GM12878 (cell line): ENCODE data around the gene EDNRA. TPM values are rescaled to one million over a fixed set of nuclear protein-coding genes. Genes with fewer than 3 reads are reported as not detected.

Experiments
- ATAC-seq: fragments of 200-7000 bp; cut with Tn5 transposase; 3 replicates; pipeline ENCODE4 v1.9.1; 2020; ENCODE audit warnings: mild to moderate bottlenecking, moderate library complexity
- BruUV-seq: library from RNA; stranded (reverse); fragments of 400-500 nt; replicated peaks from 2 replicates; lab custom pipeline; 2021; lab: Mats Ljungman, UMichigan
- CTCF ChIA-PET: fragments of 300-600 bp; sonication (Branson Sonifier 250); formaldehyde crosslinking; extraction: SDS; loops from one replicate; lab custom pipeline; 2021; ENCODE audit warnings: inconsistent platforms; lab: Yijun Ruan, JAX
- POLR2A ChIA-PET: fragments of 350-600 bp; formaldehyde crosslinking; extraction: SDS; loops from one replicate; lab custom pipeline; 2021; ENCODE audit warnings: inconsistent platforms; lab: Charles Lee
- RAD21 ChIA-PET: fragments of 300-600 bp; sonication (Branson Sonifier 250); formaldehyde crosslinking; loops from one replicate; lab custom pipeline; 2023; ENCODE audit warnings: antibody characterized with exemption; ENCODE audit not compliant: unreplicated experiment; lab: Charles Lee
- SMC1A ChIA-PET: fragments of 300-600 bp; sonication (Branson Sonifier 250); formaldehyde crosslinking; loops from one replicate; lab custom pipeline; 2023; ENCODE audit not compliant: unreplicated experiment, uncharacterized antibody; lab: Charles Lee
- DNase-seq: peaks from one replicate; pipeline ENCODE4 v3.0.0-alpha.2; 2011; ENCODE audit warnings: low read depth, low spot score
- FAIRE-seq: peaks from 3 replicates; lab custom pipeline; 2011; peaks lifted over from hg19 to GRCh38; lab: Jason Lieb, UNC
- H2AFZ ChIP-seq: 2 replicates; pipeline ENCODE4 v1.6.0; 2011; ENCODE audit warnings: low read depth, low read length, control low read depth; ENCODE audit not compliant: control insufficient read depth
- H3K27ac ChIP-seq: 2 replicates; pipeline ENCODE4 v1.5.1; 2011; ENCODE audit warnings: control low read depth; ENCODE audit not compliant: control insufficient read depth, insufficient read depth
- H3K27me3 ChIP-seq, 2 experiments: replicated peaks in 1 of 2; 2 replicates each; pipeline versions ENCODE4 v1.6.0 to v1.6.1; 2011; ENCODE audit warnings: low read length in 1 of 2; ENCODE audit not compliant: control insufficient read depth in 2 of 2, insufficient read depth in 2 of 2
- H3K36me3 ChIP-seq, 2 experiments: 2 replicates each; pipeline ENCODE4 v1.5.1; 2011; ENCODE audit warnings: low read length in 1 of 2; ENCODE audit not compliant: control insufficient read depth in 2 of 2, insufficient read depth in 2 of 2
- H3K4me1 ChIP-seq: 2 replicates; pipeline ENCODE4 v1.6.1; 2011; ENCODE audit warnings: mild to moderate bottlenecking, low read length, moderate library complexity, mixed read lengths; ENCODE audit not compliant: control insufficient read depth, insufficient read depth
- H3K4me2 ChIP-seq: 2 replicates; pipeline ENCODE4 v1.6.0; 2011; ENCODE audit warnings: control low read depth; ENCODE audit not compliant: control insufficient read depth, insufficient read depth
- H3K4me3 ChIP-seq: fragments of 200-600 bp; sonication (generic); 2 replicates; pipeline ENCODE4 v1.5.1; 2016
- H3K79me2 ChIP-seq: 2 replicates; pipeline ENCODE4 v1.6.0; 2011; ENCODE audit warnings: low read length; ENCODE audit not compliant: control insufficient read depth, insufficient read depth
- H3K9ac ChIP-seq: 2 replicates; pipeline ENCODE4 v1.8.0; 2011; ENCODE audit warnings: low read length, control low read depth, mixed read lengths; ENCODE audit not compliant: control insufficient read depth, insufficient read depth
- H3K9me3 ChIP-seq: replicated peaks from 3 replicates; pipeline ENCODE4 v1.5.1; 2011; ENCODE audit warnings: mild to moderate bottlenecking, low read length; ENCODE audit not compliant: control insufficient read depth, insufficient read depth
- H4K20me1 ChIP-seq: 2 replicates; pipeline ENCODE4 v1.6.0; 2011; ENCODE audit not compliant: control insufficient read depth, insufficient read depth
- CEBPB ChIP-seq, 2 experiments: fragments of 150-350 bp in 1 of 2; IDR thresholded peaks; 2 replicates each; pipeline ENCODE4 v1.6.1; 2012 to 2014; ENCODE audit warnings: low read depth in 2 of 2, low read length in 2 of 2, borderline replicate concordance in 1 of 2, inconsistent platforms in 1 of 2
- HDAC6 ChIP-seq: fragments of 200-600 bp; sonication (generic); IDR thresholded peaks from one replicate; pipeline ENCODE4 v1.8.0; 2017; ENCODE audit warnings: antibody characterized with exemption; ENCODE audit not compliant: unreplicated experiment
- IRF4 ChIP-seq: IDR thresholded peaks from 2 replicates; pipeline ENCODE4 v1.6.1; 2011; ENCODE audit warnings: low read depth, low read length
- MLLT1 ChIP-seq: fragments of 450-650 bp; IDR thresholded peaks from 2 replicates; pipeline ENCODE4 v1.6.1; 2016; ENCODE audit warnings: mild to moderate bottlenecking
- NFIC ChIP-seq: IDR thresholded peaks from 2 replicates; pipeline ENCODE4 v1.6.1; 2012; ENCODE audit warnings: low read depth, mild to moderate bottlenecking, inconsistent platforms, low read length, moderate library complexity
- NFYA ChIP-seq: IDR thresholded peaks from 2 replicates; pipeline ENCODE4 v1.6.1; 2011; ENCODE audit warnings: low read depth, mild to moderate bottlenecking, low read length, improper control_type of control experiment, borderline replicate concordance
- POU2F2 ChIP-seq: IDR thresholded peaks from 3 replicates; pipeline ENCODE4 v1.6.1; 2011; ENCODE audit warnings: low read depth, mild to moderate bottlenecking, low read length, borderline replicate concordance
- RAD21 ChIP-seq: IDR thresholded peaks from 2 replicates; pipeline ENCODE4 v1.6.1; 2011; ENCODE audit warnings: mild to moderate bottlenecking, low read depth, low read length, moderate library complexity; ENCODE audit not compliant: insufficient read depth
- RB1 ChIP-seq: fragments of 450-650 bp; formaldehyde crosslinking; IDR thresholded peaks from 2 replicates; pipeline ENCODE4 v1.6.1; 2017; ENCODE audit warnings: mild to moderate bottlenecking, borderline replicate concordance
- RBBP5 ChIP-seq: fragments of 200-600 bp; sonication (generic); conservative IDR thresholded peaks from 2 replicates; pipeline ENCODE4 v1.6.1; 2016
- RFX5 ChIP-seq: IDR thresholded peaks from 2 replicates; pipeline ENCODE4 v1.6.1; 2011; ENCODE audit warnings: low read depth, low read length, improper control_type of control experiment
- SIX5 ChIP-seq: IDR thresholded peaks from 2 replicates; pipeline ENCODE4 v1.6.1; 2011; ENCODE audit warnings: mild to moderate bottlenecking, low read depth, low read length, moderate library complexity; ENCODE audit not compliant: severe bottlenecking
- SKIL ChIP-seq: fragments of 450-650 bp; IDR thresholded peaks from 2 replicates; pipeline ENCODE4 v1.6.1; 2017; ENCODE audit warnings: mild to moderate bottlenecking, low read depth, inconsistent platforms; ENCODE audit not compliant: poor library complexity, severe bottlenecking
- SMAD5 ChIP-seq: IDR thresholded peaks from 2 replicates; pipeline ENCODE4 v1.6.1; 2016; ENCODE audit warnings: antibody characterized with exemption, low read depth
- STAT3 ChIP-seq: IDR thresholded peaks from 2 replicates; pipeline ENCODE4 v1.6.1; 2011; ENCODE audit warnings: low read depth, low read length, improper control_type of control experiment
- TCF12 ChIP-seq: IDR thresholded peaks from 2 replicates; pipeline ENCODE4 v1.6.1; 2011; ENCODE audit warnings: low read depth, mild to moderate bottlenecking, low read length
- YBX1 ChIP-seq: fragments of 450-650 bp; IDR thresholded peaks from 2 replicates; pipeline ENCODE4 v1.6.1; 2016; ENCODE audit warnings: antibody characterized with exemption
- ZBTB33 ChIP-seq: fragments of 450-650 bp; IDR thresholded peaks from 2 replicates; pipeline ENCODE4 v1.6.1; 2017; ENCODE audit warnings: mild to moderate bottlenecking
- WGBS: methylation state at CpG from one replicate; pipeline ENCODE4 v1.1.6; 2016; ENCODE audit warnings: low lambda C conversion rate; ENCODE audit not compliant: insufficient replicate concordance, insufficient coverage; ENCODE audit errors: missing lambda C conversion rate; 5-methylcytosine and 5-hydroxymethylcytosine counted together
- in situ Hi-C: fragments of 300-500 bp; cut with MboI; formaldehyde crosslinking; loops from 9 replicates; pipeline ENCODE4 v1.14.3; 2018; ENCODE audit warnings: mixed read lengths
- intact Hi-C: fragments of 100-400 bp; cut with micrococcal nuclease; formaldehyde crosslinking; loops from one replicate; pipeline ENCODE4 v1.14.2; 2022; ENCODE audit not compliant: unreplicated experiment
- polyA plus RNA-seq, 11 experiments: library from polyadenylated mRNA; depleted of rRNA in 4 of 11; unstranded in 6 of 11; stranded (reverse) in 5 of 11; fragments of >200 nt; fragmentation: Nextera tagmentation in 4 of 11; fragmentation: Illumina TruSeq in 1 of 11; extraction: Ambion mirVana in 4 of 11; extraction: Trizol in 1 of 11; gene quantifications; 1 replicate in 1 of 11; 2 replicates in 10 of 11; pipeline versions ENCODE4 v1.2.1 to v1.2.3, GENCODE V29; 2011 to 2016; ENCODE audit warnings: inconsistent platforms in 2 of 11, missing spikeins in 2 of 11, low read depth in 1 of 11
- total RNA-seq, 4 experiments: library from RNA; depleted of rRNA in 3 of 4; stranded (reverse); fragments of >200 nt in 3 of 4; fragmentation: Illumina TruSeq in 1 of 4; extraction: Trizol in 1 of 4; gene quantifications; 2 replicates each; pipeline versions ENCODE4 v1.2.1 to v1.2.3, GENCODE V29; 2013 to 2021

The EDNRA gene
- total and polyA plus RNA-seq, 10 of the 15 experiments (the other 5 are each of a cell fraction or from before 2014, with no cell fraction given): 0.01 to 0.32 (median 0.13) TPM

- no TSS peak for BruUV-seq
- no peak overlapping the region for H2AFZ ChIP-seq
- TF ChIP-seq NFYA (no peak), IRF4 (no peak), SIX5 (no peak), TCF12 (no peak), STAT3 (no peak), POU2F2 (no peak), NFIC (no peak), SMAD5 (no peak), SKIL (no peak), MLLT1 (no peak), RFX5 (no peak), RAD21 (no peak), HDAC6 (no peak), YBX1 (no peak), RB1 (no peak), RBBP5 (no peak), ZBTB33 (no peak), CEBPB (IDR thresholded peaks at IDR 0.05; ENCODE audit: borderline replicate concordance in 1 of 2, low read depth in 2 of 2, low read length in 2 of 2) (no peak)
Measured at GRCh38 chr4:147498031-147498660, 17.2 kb downstream of the EDNRA start.

More at GRCh38 chr4:147498031-147498660, 17.2 kb downstream of the EDNRA start:
- Histone ChIP-seq H4K20me1 (no peaks in the 10 kb centered on the region), H3K9ac (no peak overlapping the region), H3K27ac (no peak overlapping the region), H3K4me3 (no peak overlapping the region), H3K4me1 (no peaks in the 10 kb centered on the region), H3K9me3 (no peaks in the 10 kb centered on the region), H3K27me3 (no peaks in the 10 kb centered on the region), H3K4me2 (no peak overlapping the region), H3K79me2 (no peaks in the 10 kb centered on the region), H3K36me3 (no peaks in the 10 kb centered on the region)
- ATAC-seq (no peak), FAIRE-seq (no peak), DNase-seq (no peak)
- in situ Hi-C loops (no loop called here), intact Hi-C loops (no loop called here)
- ChIA-PET SMC1A (interaction anchor here (0.8 to 1.1 kb wide), 2 partner anchors 8 to 21 kb away, joined by 3 read pairs; no protein-coding TSS in a partner anchor), CTCF (interaction anchor here (1.2 kb wide), 1 partner anchor 27 kb away, joined by 3 read pairs; no protein-coding TSS in a partner anchor), RAD21 (no interaction called here), POLR2A (no interaction called here)
- 23% methylated on average over 4 of the region's 4 CpGs for WGBS
